WTC11 (cell line): ENCODE measurements around the gene MAN1A2. TPM values are rescaled to one million over a fixed set of nuclear protein-coding genes. Genes with fewer than 3 reads are reported as not detected.
"Not testable (repeated sequence)": the region's sequence is repeated elsewhere in the genome, so short reads cannot be mapped to it uniquely, and the experiment has no call there.

Experiments
- ATAC-seq: fragments of 200-7000 bp; cut with Tn5 transposase; 2 replicates; pipeline ENCODE4 v1.10.0; 2021; ENCODE audit warnings: mild to moderate bottlenecking, moderate library complexity
- CTCF ChIA-PET: fragments of 300-600 bp; sonication (Branson Sonifier 250); formaldehyde crosslinking; loops from one replicate; lab custom pipeline; 2021; ENCODE audit warnings: antibody characterized with exemption; lab: Charles Lee
- POLR2A ChIA-PET: fragments of 350-600 bp; sonication (Branson Sonifier 250); formaldehyde crosslinking; loops from one replicate; lab custom pipeline; 2021; ENCODE audit warnings: antibody characterized with exemption; lab: Charles Lee
- DNase-seq: peaks from one replicate; pipeline ENCODE4 v3.0.0; 2021; ENCODE audit warnings: low spot score
- H3K27ac Mint-ChIP-seq: 2 replicates; pipeline ENCODE4 v1.8.0; 2021; ENCODE audit warnings: mixed read lengths
- H3K27me3 Mint-ChIP-seq: 2 replicates; pipeline ENCODE4 v1.8.0; 2021; ENCODE audit warnings: low read depth, mild to moderate bottlenecking, moderate library complexity, mixed read lengths
- H3K36me3 Mint-ChIP-seq: 2 replicates; pipeline ENCODE4 v1.8.0; 2021; ENCODE audit warnings: mixed read lengths
- H3K4me1 Mint-ChIP-seq: 2 replicates; pipeline ENCODE4 v1.8.0; 2022; ENCODE audit warnings: mixed read lengths
- H3K4me3 Mint-ChIP-seq: 2 replicates; pipeline ENCODE4 v1.8.0; 2021; ENCODE audit warnings: mild to moderate bottlenecking, moderate library complexity, mixed read lengths
- H3K9me3 Mint-ChIP-seq: 2 replicates; pipeline ENCODE4 v1.8.0; 2021; ENCODE audit warnings: mixed read lengths
- ATF1 ChIP-seq: sonication (generic); formaldehyde crosslinking; IDR thresholded peaks from 2 replicates; pipeline ENCODE4 v1.8.1; 2023; ENCODE audit warnings: mild to moderate bottlenecking, moderate library complexity, missing genetic modification reagents
- CBFB ChIP-seq: sonication (generic); formaldehyde crosslinking; IDR thresholded peaks from 2 replicates; pipeline ENCODE4 v1.8.1; 2022; ENCODE audit warnings: mild to moderate bottlenecking, low read depth, missing genetic modification reagents
- ESRRA ChIP-seq: sonication (generic); formaldehyde crosslinking; IDR thresholded peaks from 2 replicates; pipeline ENCODE4 v1.8.1; 2022; ENCODE audit warnings: mild to moderate bottlenecking, missing genetic modification reagents, borderline replicate concordance
- FOXK1 ChIP-seq: sonication (generic); formaldehyde crosslinking; IDR thresholded peaks from 2 replicates; pipeline ENCODE4 v1.8.0; 2022; ENCODE audit warnings: mild to moderate bottlenecking, moderate library complexity, missing genetic modification reagents
- GABPB1 ChIP-seq: sonication (generic); formaldehyde crosslinking; IDR thresholded peaks from 2 replicates; pipeline ENCODE4 v1.8.1; 2023; ENCODE audit warnings: mild to moderate bottlenecking, missing genetic modification reagents
- KAT7 ChIP-seq: sonication (generic); formaldehyde crosslinking; IDR thresholded peaks from 2 replicates; pipeline ENCODE4 v1.8.1; 2023; ENCODE audit warnings: missing genetic modification reagents, mild to moderate bottlenecking, borderline replicate concordance
- MLX ChIP-seq: sonication (generic); formaldehyde crosslinking; IDR thresholded peaks from 2 replicates; pipeline ENCODE4 v1.8.1; 2023; ENCODE audit warnings: mild to moderate bottlenecking, missing genetic modification reagents, moderate library complexity
- NFE2L1 ChIP-seq: sonication (generic); formaldehyde crosslinking; IDR thresholded peaks from 2 replicates; pipeline ENCODE4 v1.8.1; 2023; ENCODE audit warnings: missing genetic modification reagents
- TP53 ChIP-seq: sonication (generic); formaldehyde crosslinking; IDR thresholded peaks from 2 replicates; pipeline ENCODE4 v1.8.1; 2023; ENCODE audit warnings: mild to moderate bottlenecking, missing genetic modification reagents
- ZNF423 ChIP-seq: fragments of 250-450 bp; sonication (Bioruptor Pico); IDR thresholded peaks from 2 replicates; pipeline ENCODE4 v2.1.2; 2022; ENCODE audit warnings: mild to moderate bottlenecking, moderate library complexity
- total RNA-seq: library from RNA; stranded (reverse); gene quantifications from 3 replicates; pipeline ENCODE4 v1.2.3, GENCODE V29; 2021

MAN1A2 gene
- total RNA-seq, 1 experiment from 2014 or later, result 16.0 TPM

- CTCF ChIA-PET, result interaction anchor here (1.7 kb wide), 1 partner anchor 62 kb away, joined by 7 read pairs; no protein-coding TSS in a partner anchor
- POLR2A ChIA-PET, result interaction anchor here (0.6 kb wide), 1 partner anchor 13 kb away, joined by 3 read pairs; no protein-coding TSS in a partner anchor
- Mint-ChIP-seq H3K4me3 (no peak overlapping the region), H3K27me3 (peaks cover 82% of the 10 kb centered on the region), H3K4me1 (peaks cover 13% of the 10 kb centered on the region), H3K36me3 (no peaks in the 10 kb centered on the region), H3K27ac (peak overlapping the region; percentile 51; the same call in 1 of the 2 replicates), H3K9me3 (no peaks in the 10 kb centered on the region)
- TF ChIP-seq ATF1 (no peak), ZNF423 (CRISPR knock-in tag) (peak; percentile 99)
- ATAC-seq (peak; percentile 79), DNase-seq (no peak)
These were observed 20.9 kb upstream of the MAN1A2 start for GRCh38 chr1:117346206-117346928.

GRCh38 chr1:117347907-117348306 is 19.3 kb upstream of the MAN1A2 start:
- H3K9me3 Mint-ChIP-seq, result no peaks in the 10 kb centered on the region
- H3K27me3 Mint-ChIP-seq, result peaks cover 78% of the 10 kb centered on the region
- no peak overlapping the region for H3K4me3 Mint-ChIP-seq
- no peaks in the 10 kb centered on the region for H3K36me3 Mint-ChIP-seq
- ChIA-PET POLR2A (no interaction called here), CTCF (no interaction called here)
- DNase-seq, result no peak
- H3K4me1 Mint-ChIP-seq, result peaks cover 13% of the 10 kb centered on the region
- TF ChIP-seq MLX (CRISPR knock-in tag), result no peak
- TF ChIP-seq GABPB1 (CRISPR knock-in tag), result no peak
- TF ChIP-seq TP53, result no peak
- no peak for TF ChIP-seq NFE2L1 (CRISPR knock-in tag)
- TF ChIP-seq CBFB (CRISPR knock-in tag), result no peak
- no peak for TF ChIP-seq KAT7 (CRISPR knock-in tag)
- no peak for TF ChIP-seq ESRRA
- no peak for ATAC-seq
- H3K27ac Mint-ChIP-seq, result no peak overlapping the region

- H3K36me3 Mint-ChIP-seq, CTCF ChIA-PET, H3K27ac Mint-ChIP-seq, H3K4me1 Mint-ChIP-seq, POLR2A ChIA-PET, ATAC-seq, DNase-seq, H3K9me3 Mint-ChIP-seq, H3K4me3 Mint-ChIP-seq: not testable (repeated sequence)
- H3K27me3 Mint-ChIP-seq, result peaks cover 40% of the 10 kb centered on the region
These were observed 14.6 kb upstream of the MAN1A2 start for GRCh38 chr1:117352695-117353094.

GRCh38 chr1:117357833-117358603 is 9.2 kb upstream of the MAN1A2 start:
- not testable (repeated sequence) for H3K36me3 Mint-ChIP-seq, ATAC-seq
- Mint-ChIP-seq H3K4me3 (peak overlapping the region; percentile 53), H3K4me1 (peaks cover 18% of the 10 kb centered on the region), H3K9me3 (peaks cover 13% of the 10 kb centered on the region), H3K27ac (peak overlapping the region; percentile 96), H3K27me3 (peaks cover 11% of the 10 kb centered on the region)
- DNase-seq, result peak; percentile 42
- ChIA-PET POLR2A (interaction anchor here (1.1 kb wide), 1 partner anchor 9 kb away, joined by 3 read pairs; the partner anchor contains the start of gene MAN1A2), CTCF (interaction anchor here (0.8 to 1.5 kb wide), 2 partner anchors 16 to 400 kb away, joined by 3 to 4 read pairs; no protein-coding TSS in a partner anchor)
- peak; percentile 22; the same call in 1 of the 2 replicates for TF ChIP-seq FOXK1

GRCh38 chr1:117358604-117358887 is 8.7 kb upstream of the MAN1A2 start:
- Mint-ChIP-seq H3K4me1 (peaks cover 21% of the 10 kb centered on the region), H3K27me3 (peaks cover 11% of the 10 kb centered on the region), H3K9me3 (peaks cover 13% of the 10 kb centered on the region), H3K4me3 (peak overlapping the region; percentile 53), H3K27ac (peak overlapping the region; percentile 96)
- not testable (repeated sequence) for H3K36me3 Mint-ChIP-seq, DNase-seq, ATAC-seq
- ChIA-PET POLR2A (interaction anchor here (1.1 kb wide), 1 partner anchor 8 kb away, joined by 3 read pairs; the partner anchor contains the start of gene MAN1A2), CTCF (interaction anchor here (0.8 to 1.5 kb wide), 2 partner anchors 17 to 399 kb away, joined by 3 to 4 read pairs; no protein-coding TSS in a partner anchor)
